MM.1S (cell line): ENCODE data around the gene IL12B.
"Not testable (repeated sequence)": the region's sequence is repeated elsewhere in the genome, so short reads cannot be mapped to it uniquely, and the experiment has no call there.

Source experiments
- DNase-seq: peaks from one replicate; pipeline ENCODE4 v3.0.0-alpha.2; 2015
- H2AFZ ChIP-seq: fragments of 300-600 bp; sonication (generic); 2 replicates; pipeline ENCODE4 v1.6.0; 2016; ENCODE audit warnings: antibody characterized with exemption, low read length
- H3F3A ChIP-seq: fragments of 300-600 bp; sonication (generic); 2 replicates; pipeline ENCODE4 v1.6.1; 2016; ENCODE audit warnings: mild to moderate bottlenecking, antibody characterized with exemption, low read length, moderate library complexity, mixed read lengths; ENCODE audit not compliant: insufficient read depth
- H3K27ac ChIP-seq: fragments of 300-600 bp; sonication (generic); 2 replicates; pipeline ENCODE4 v1.5.1; 2016; ENCODE audit warnings: mild to moderate bottlenecking, low read length
- H3K27me3 ChIP-seq: fragments of 300-600 bp; sonication (generic); replicated peaks from 2 replicates; pipeline ENCODE4 v1.6.0; 2016; ENCODE audit warnings: low read length; ENCODE audit not compliant: insufficient read depth
- H3K36me3 ChIP-seq: fragments of 300-600 bp; sonication (generic); replicated peaks from 2 replicates; pipeline ENCODE4 v1.6.1; 2016; ENCODE audit warnings: mild to moderate bottlenecking, low read length, mixed read lengths; ENCODE audit not compliant: insufficient read depth
- H3K4me1 ChIP-seq: fragments of 300-600 bp; sonication (generic); 2 replicates; pipeline ENCODE4 v1.6.1; 2016; ENCODE audit warnings: low read length, mixed read lengths
- H3K4me2 ChIP-seq: fragments of 300-600 bp; sonication (generic); 2 replicates; pipeline ENCODE4 v1.6.0; 2016; ENCODE audit warnings: low read depth, low read length
- H3K4me3 ChIP-seq: fragments of 300-600 bp; sonication (generic); 2 replicates; pipeline ENCODE4 v1.5.1; 2016; ENCODE audit warnings: low read length, mixed read lengths
- H3K79me2 ChIP-seq: fragments of 300-600 bp; sonication (generic); 2 replicates; pipeline ENCODE4 v1.6.1; 2016; ENCODE audit warnings: mixed run types, low read length, mixed read lengths
- H3K9ac ChIP-seq: fragments of 300-600 bp; sonication (generic); 2 replicates; pipeline ENCODE4 v1.6.1; 2016; ENCODE audit warnings: low read length, mixed read lengths
- H3K9me2 ChIP-seq: fragments of 300-600 bp; sonication (generic); replicated peaks from 2 replicates; pipeline ENCODE4 v1.6.1; 2016; ENCODE audit warnings: mild to moderate bottlenecking, low read length, mixed read lengths; ENCODE audit not compliant: insufficient read depth
- H3K9me3 ChIP-seq: fragments of 300-600 bp; sonication (generic); replicated peaks from 2 replicates; pipeline ENCODE4 v1.6.1; 2016; ENCODE audit warnings: mild to moderate bottlenecking, low read length, mixed read lengths; ENCODE audit not compliant: insufficient read depth
- H4K20me1 ChIP-seq: fragments of 300-600 bp; sonication (generic); 2 replicates; pipeline ENCODE4 v1.6.1; 2016; ENCODE audit warnings: mild to moderate bottlenecking, low read length, moderate library complexity, mixed read lengths; ENCODE audit not compliant: insufficient read depth
- CTCF ChIP-seq: fragments of 300-600 bp; sonication (generic); IDR thresholded peaks from 2 replicates; pipeline ENCODE4 v1.5.1; 2016; ENCODE audit warnings: antibody characterized with exemption, low read length, mixed read lengths
- EZH2 ChIP-seq: fragments of 300-600 bp; sonication (generic); optimal IDR thresholded peaks from 2 replicates; pipeline ENCODE3; 2017; ENCODE audit warnings: low read depth, mild to moderate bottlenecking, antibody characterized with exemption, low read length, mixed read lengths
- EZH2phosphoT487 ChIP-seq: fragments of 300-600 bp; sonication (generic); IDR thresholded peaks from 2 replicates; pipeline ENCODE4 v1.6.1; 2018; ENCODE audit warnings: antibody characterized with exemption, low read length

The IL12B gene

GRCh38 chr5:159330131-159330800 lies at the start of gene IL12B:
Gene IL12B (minus strand): TSS chr5:159330487. CDS start chr5:159326782, 3,705 bp downstream.
- no peak for DNase-seq
- no peaks in the 10 kb centered on the region for H3K9me2 ChIP-seq
- peak within 1 kb of the TSS; percentile 99 for H2AFZ ChIP-seq
- H3K27me3 ChIP-seq: no peaks in the 10 kb centered on the region
- peak within 1 kb of the TSS; percentile 88; the same call in 1 of the 2 replicates for H3K9ac ChIP-seq
- no peak within 1 kb of the TSS; the same call in 1 of the 2 replicates for H3K27ac ChIP-seq
- no peaks in the 10 kb centered on the region for H3K79me2 ChIP-seq
- no peaks in the 10 kb centered on the region for H3K9me3 ChIP-seq
- no peaks in the 10 kb centered on the region for H3F3A ChIP-seq
- peak within 1 kb of the TSS; percentile 87 for H3K4me2 ChIP-seq
- peaks cover 8% of the 10 kb centered on the region; the same call in 1 of the 2 replicates for H3K4me1 ChIP-seq
- no peaks in the 10 kb centered on the region for H3K36me3 ChIP-seq
- TF ChIP-seq EZH2phosphoT487 (no peak), CTCF (no peak), EZH2 (no peak)
- H4K20me1 ChIP-seq: no peaks in the 10 kb centered on the region
- peak within 1 kb of the TSS; percentile 82 for H3K4me3 ChIP-seq

DNA sequence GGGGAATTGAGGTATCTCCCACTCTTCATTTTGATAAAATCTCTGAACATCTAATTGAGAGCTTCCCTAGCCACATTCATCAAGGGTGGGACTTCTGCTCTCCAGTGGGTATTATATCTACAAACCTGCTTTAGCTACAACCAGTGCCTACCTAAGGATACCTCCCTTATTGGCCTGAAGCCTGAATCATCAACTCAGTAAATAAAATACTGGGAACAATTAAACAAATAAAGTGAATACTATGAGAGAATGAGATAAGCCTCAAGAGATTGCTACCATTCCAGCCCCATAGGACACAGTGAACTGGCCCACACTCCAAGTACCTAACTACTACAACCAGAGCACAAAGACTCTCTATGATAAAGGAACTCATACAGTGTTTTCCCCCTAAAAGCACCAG lies 47.4 kb upstream of the IL12B start:
- H3K79me2 ChIP-seq: no peaks in the 10 kb centered on the region

GRCh38 chr5:159367866-159368265 lies 37.6 kb upstream of the IL12B start:
- not testable (repeated sequence) for H3K9me3 ChIP-seq, H3K4me2 ChIP-seq, H3K9ac ChIP-seq, H3K36me3 ChIP-seq, H3K79me2 ChIP-seq, H3K4me1 ChIP-seq, H2AFZ ChIP-seq, H3K27ac ChIP-seq, H3K4me3 ChIP-seq, H4K20me1 ChIP-seq, DNase-seq, H3K9me2 ChIP-seq, H3K27me3 ChIP-seq, H3F3A ChIP-seq

More for the DNA sequence above, 47.4 kb upstream of the IL12B start:
- no peak for TF ChIP-seq EZH2phosphoT487
- H3K27ac ChIP-seq: no peak overlapping the region
- no peaks in the 10 kb centered on the region for H3K4me1 ChIP-seq
- DNase-seq: no peak
- H3K9ac ChIP-seq: no peak overlapping the region
- no peak overlapping the region for H3K4me2 ChIP-seq
- H3K9me2 ChIP-seq: no peaks in the 10 kb centered on the region
- no peaks in the 10 kb centered on the region for H3K36me3 ChIP-seq
- H3F3A ChIP-seq: no peaks in the 10 kb centered on the region
- no peak overlapping the region for H3K4me3 ChIP-seq
- H3K27me3 ChIP-seq: no peaks in the 10 kb centered on the region
- H3K9me3 ChIP-seq: no peaks in the 10 kb centered on the region
- no peaks in the 10 kb centered on the region for H4K20me1 ChIP-seq
- no peak overlapping the region for H2AFZ ChIP-seq

- not testable (repeated sequence) for H3K4me2 ChIP-seq, H3K9ac ChIP-seq, H2AFZ ChIP-seq, H3K27me3 ChIP-seq, H4K20me1 ChIP-seq, H3K9me2 ChIP-seq, H3F3A ChIP-seq, H3K4me3 ChIP-seq, DNase-seq, H3K4me1 ChIP-seq, H3K27ac ChIP-seq, H3K79me2 ChIP-seq, H3K36me3 ChIP-seq, H3K9me3 ChIP-seq
Measured at GRCh38 chr5:159366776-159367175, 36.5 kb upstream of the IL12B start.

- H3K27ac ChIP-seq: no peak overlapping the region
- no peaks in the 10 kb centered on the region for H3K9me3 ChIP-seq
- H3K4me3 ChIP-seq: no peak overlapping the region
- no peak overlapping the region for H3K4me2 ChIP-seq
- H4K20me1 ChIP-seq: no peaks in the 10 kb centered on the region
- H3K9ac ChIP-seq: no peak overlapping the region
- H3K79me2 ChIP-seq: no peaks in the 10 kb centered on the region
- no peaks in the 10 kb centered on the region for H3K4me1 ChIP-seq
- no peaks in the 10 kb centered on the region for H3K27me3 ChIP-seq
- no peaks in the 10 kb centered on the region for H3F3A ChIP-seq
- TF ChIP-seq CTCF: no peak
- TF ChIP-seq EZH2phosphoT487: no peak
- no peak for TF ChIP-seq EZH2
- no peak for DNase-seq
- H2AFZ ChIP-seq: no peak overlapping the region
- H3K9me2 ChIP-seq: no peaks in the 10 kb centered on the region
- no peaks in the 10 kb centered on the region for H3K36me3 ChIP-seq
Measured at GRCh38 chr5:159362220-159362619, 31.9 kb upstream of the IL12B start.

GRCh38 chr5:159359871-159360270 lies 29.6 kb upstream of the IL12B start:
- H3K79me2 ChIP-seq, H3K9ac ChIP-seq, H4K20me1 ChIP-seq, H3K27me3 ChIP-seq, H3K4me2 ChIP-seq, H3K36me3 ChIP-seq, H2AFZ ChIP-seq, H3K4me1 ChIP-seq, H3K9me3 ChIP-seq, H3K9me2 ChIP-seq, H3F3A ChIP-seq, DNase-seq, H3K27ac ChIP-seq, H3K4me3 ChIP-seq: not testable (repeated sequence)
